HG03095 (cell line): ENCODE measurements around the gene IGFBP4.

ENCODE experiments used
- ATAC-seq: cut with Tn5 transposase; IDR thresholded peaks from one replicate; pipeline ENCODE4 v1.9.1; 2021; ENCODE audit warnings: moderate library complexity; ENCODE audit not compliant: unreplicated experiment

IGFBP4 gene

GRCh38 chr17:40431231-40431602, 12.0 kb upstream of the IGFBP4 start:
- ATAC-seq: no peak

- ATAC-seq: no peak
These were observed 10.3 kb upstream of the IGFBP4 start for GRCh38 chr17:40432864-40433528.

GRCh38 chr17:40433551-40434415, 9.5 kb upstream of the IGFBP4 start:
- no peak for ATAC-seq

- no peak for ATAC-seq
These were observed 6.6 kb upstream of the IGFBP4 start for GRCh38 chr17:40436636-40437035.

GRCh38 chr17:40437095-40437732, 6.0 kb upstream of the IGFBP4 start:
- ATAC-seq: no peak

GRCh38 chr17:40440166-40440565, 3.1 kb upstream of the IGFBP4 start:
- no peak for ATAC-seq

- no peak for ATAC-seq
These were observed 656 bp upstream of the IGFBP4 start for GRCh38 chr17:40442392-40443195.

- ATAC-seq: no peak
These were observed 994 bp downstream of the IGFBP4 start for GRCh38 chr17:40443988-40444899.

- ATAC-seq: no peak
These were observed 2.7 kb downstream of the IGFBP4 start for GRCh38 chr17:40445751-40446468.

- ATAC-seq: no peak
These were observed 3.9 kb downstream of the IGFBP4 start for GRCh38 chr17:40447148-40447644.

GRCh38 chr17:40447806-40448205, 4.6 kb downstream of the IGFBP4 start:
- ATAC-seq: no peak

- ATAC-seq: no peak
These were observed 5.0 kb downstream of the IGFBP4 start for GRCh38 chr17:40448213-40448638.

- no peak for ATAC-seq
These were observed 5.5 kb downstream of the IGFBP4 start for GRCh38 chr17:40448639-40449261.

- ATAC-seq: no peak
These were observed 6.9 kb downstream of the IGFBP4 start for GRCh38 chr17:40450175-40450574.

GRCh38 chr17:40451420-40451819, 8.2 kb downstream of the IGFBP4 start:
- ATAC-seq: no peak

- no peak for ATAC-seq
These were observed 9.1 kb downstream of the IGFBP4 start for GRCh38 chr17:40452216-40452787.

GRCh38 chr17:40452921-40453378, 9.7 kb downstream of the IGFBP4 start:
- no peak for ATAC-seq

- ATAC-seq: no peak
These were observed 10.8 kb downstream of the IGFBP4 start for GRCh38 chr17:40453881-40454612.
